ENCODE measurements around the gene CBLL1. TPM values are rescaled to one million over a fixed set of nuclear protein-coding genes. Genes with fewer than 3 reads are reported as not detected.

CBLL1 gene
- total and polyA plus RNA-seq, 2 of the 13 experiments (the other 11 are each of a cell fraction or from before 2014, with no cell fraction given) = 8.8 to 10.5 TPM

DNA sequence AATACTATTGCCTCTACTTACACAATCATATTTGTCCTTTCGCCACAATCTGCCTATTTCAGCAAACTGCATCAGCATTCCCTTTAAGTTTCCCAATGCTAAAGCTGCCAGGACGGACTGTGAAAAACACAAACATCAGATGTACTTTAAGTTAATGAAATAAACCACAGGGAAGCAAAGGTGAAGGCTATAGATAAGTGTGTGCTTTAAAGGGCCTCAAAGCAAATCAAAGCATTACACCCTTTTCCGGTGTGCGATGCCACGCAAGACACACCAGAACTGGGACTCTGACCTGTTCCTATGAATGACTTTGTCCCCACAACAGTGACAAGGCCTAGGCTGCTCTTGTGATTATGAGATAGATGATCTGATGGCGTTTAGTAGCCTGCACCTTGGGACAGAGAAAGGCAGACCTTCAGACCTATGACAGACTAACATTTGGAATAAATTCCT, 35.7 kb downstream of the CBLL1 start (continued):
- TF ChIP-seq MED13 (CRISPR knock-in tag; IDR thresholded peaks at IDR 0.05) (peak; percentile 83; the same call in 1 of the 2 replicates), SIN3B (IDR thresholded peaks at IDR 0.05; ENCODE audit: low read length) (no peak), BCL6 (CRISPR knock-in tag; IDR thresholded peaks at IDR 0.05) (peak; percentile 90)

- Histone ChIP-seq H3K36me3 (replicated peaks in 1 of 2; ENCODE audit: control insufficient read depth in 1 of 2, insufficient read depth in 2 of 2, low read length in 2 of 2) (no peaks in the 10 kb centered on the region), H3K27ac (ENCODE audit: extremely low read length, insufficient read depth, low read length) (no peak overlapping the region), H3K9me3 (ENCODE audit: low read length) (no peaks in the 10 kb centered on the region), H3K4me3 (replicated peaks in 1 of 3; ENCODE audit: insufficient read depth in 1 of 3, low read depth in 2 of 3, low read length in 3 of 3) (no peak overlapping the region), H3K4me1 (ENCODE audit: insufficient read depth, low read length) (peaks cover 84% of the 10 kb centered on the region), H3K79me2 (ENCODE audit: insufficient read depth, low read length) (no peaks in the 10 kb centered on the region), H4K20me1 (ENCODE audit: insufficient read depth, low read length) (no peaks in the 10 kb centered on the region), H2AFZ (ENCODE audit: low read length) (no peak overlapping the region), H3K27me3 (ENCODE audit: control insufficient read depth in 1 of 2, insufficient read depth in 2 of 2, low read length in 2 of 2) (no peaks in the 10 kb centered on the region), H3K9ac (ENCODE audit: insufficient read depth, low read depth, low read length) (no peak overlapping the region), H3K4me2 (ENCODE audit: low read depth, low read length) (no peak overlapping the region)
- WGBS (ENCODE audit: low lambda C conversion rate) = 71% methylated on average over 3 of the region's 3 CpGs
- TF ChIP-seq SKIL (CRISPR knock-in tag; IDR thresholded peaks at IDR 0.05; ENCODE audit: borderline replicate concordance) (no peak), RFX1 (IDR thresholded peaks at IDR 0.05) (no peak), ZSCAN29 (CRISPR knock-in tag; conservative IDR thresholded peaks at IDR 0.05) (no peak), POLR2A (IDR thresholded peaks at IDR 0.05; ENCODE audit: insufficient read depth in 1 of 2, low read depth in 2 of 2, low read length in 2 of 2) (no peak), IKZF1 (IDR thresholded peaks at IDR 0.05) (no peak), ZBTB2 (CRISPR knock-in tag; IDR thresholded peaks at IDR 0.05; ENCODE audit: low read depth) (no peak)
- TF ChIP-seq, protein P1, sequence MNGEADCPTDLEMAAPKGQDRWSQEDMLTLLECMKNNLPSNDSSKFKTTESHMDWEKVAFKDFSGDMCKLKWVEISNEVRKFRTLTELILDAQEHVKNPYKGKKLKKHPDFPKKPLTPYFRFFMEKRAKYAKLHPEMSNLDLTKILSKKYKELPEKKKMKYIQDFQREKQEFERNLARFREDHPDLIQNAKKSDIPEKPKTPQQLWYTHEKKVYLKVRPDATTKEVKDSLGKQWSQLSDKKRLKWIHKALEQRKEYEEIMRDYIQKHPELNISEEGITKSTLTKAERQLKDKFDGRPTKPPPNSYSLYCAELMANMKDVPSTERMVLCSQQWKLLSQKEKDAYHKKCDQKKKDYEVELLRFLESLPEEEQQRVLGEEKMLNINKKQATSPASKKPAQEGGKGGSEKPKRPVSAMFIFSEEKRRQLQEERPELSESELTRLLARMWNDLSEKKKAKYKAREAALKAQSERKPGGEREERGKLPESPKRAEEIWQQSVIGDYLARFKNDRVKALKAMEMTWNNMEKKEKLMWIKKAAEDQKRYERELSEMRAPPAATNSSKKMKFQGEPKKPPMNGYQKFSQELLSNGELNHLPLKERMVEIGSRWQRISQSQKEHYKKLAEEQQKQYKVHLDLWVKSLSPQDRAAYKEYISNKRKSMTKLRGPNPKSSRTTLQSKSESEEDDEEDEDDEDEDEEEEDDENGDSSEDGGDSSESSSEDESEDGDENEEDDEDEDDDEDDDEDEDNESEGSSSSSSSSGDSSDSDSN (CRISPR knock-in tag; IDR thresholded peaks at IDR 0.05) = no peak
- in situ Hi-C loops (cut with HindIII; ENCODE audit: extremely low pct_ligation_motif_present, low pct_unique_long_range_greater_than_20kb) = no loop called here
- no peak for FAIRE-seq
- ATAC-seq = no peak
- DNase-seq (ENCODE audit: low spot score) = no peak
- ChIA-PET CTCF (ENCODE audit: low intra/inter-chr PET ratio, low total read pairs) (no interaction called here), POLR2A (no interaction called here)
- intact Hi-C loops (cut with micrococcal nuclease; ENCODE audit: unreplicated experiment) = no loop called here
- BruUV-seq (replicated peaks) = no TSS peak
Measured at GRCh38 chr7:107782374-107782773, 38.4 kb downstream of the CBLL1 start.

Measured in HepG2 (cell line).